ENCODE data around the gene WWOX. TPM values are rescaled to one million over a fixed set of nuclear protein-coding genes. Genes with fewer than 3 reads are reported as not detected.

Gene WWOX
- total RNA-seq, 1 donor, result 24.2 TPM

GRCh38 chr16:78216166-78216745 is 116.8 kb downstream of the WWOX start:
- no peak for TF ChIP-seq CTCF (IDR thresholded peaks at IDR 0.05; ENCODE audit: insufficient read depth, low read length)
- no peak overlapping the region for H3K4me3 ChIP-seq (ENCODE audit: low read depth, low read length)
- no peak for DNase-seq (ENCODE audit: low read depth)

- no peak for DNase-seq (ENCODE audit: low read depth)
- no peak overlapping the region for H3K4me3 ChIP-seq (ENCODE audit: low read depth, low read length)
- no peak for TF ChIP-seq CTCF (IDR thresholded peaks at IDR 0.05; ENCODE audit: insufficient read depth, low read length)
These were observed 117.8 kb downstream of the WWOX start for GRCh38 chr16:78217276-78217675.

DNA sequence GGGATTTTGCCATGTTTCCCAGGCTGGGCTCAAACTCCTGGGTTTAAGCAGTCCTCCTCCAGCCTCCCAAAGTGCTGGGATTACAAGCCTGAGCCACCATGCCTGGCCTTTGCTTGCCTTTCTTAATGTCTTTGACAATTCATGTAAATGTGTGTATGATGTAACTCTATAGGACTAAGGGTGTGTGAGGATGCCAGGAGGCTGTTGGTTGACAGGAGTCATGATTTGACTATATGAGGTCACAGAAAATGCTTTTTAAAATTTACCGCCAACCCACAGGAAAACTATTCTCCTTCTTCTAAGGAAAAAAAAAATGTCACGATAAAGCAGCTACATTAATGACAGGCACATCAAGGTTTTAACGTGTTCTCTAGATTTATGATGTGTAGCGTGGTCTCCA is 118.8 kb downstream of the WWOX start:
- TF ChIP-seq CTCF (IDR thresholded peaks at IDR 0.05; ENCODE audit: insufficient read depth, low read length), result no peak
- H3K4me3 ChIP-seq (ENCODE audit: low read depth, low read length), result no peak overlapping the region
- no peak for DNase-seq (ENCODE audit: low read depth)

GRCh38 chr16:78218856-78219651 is 119.6 kb downstream of the WWOX start:
- TF ChIP-seq CTCF (IDR thresholded peaks at IDR 0.05; ENCODE audit: insufficient read depth, low read length), result no peak
- no peak overlapping the region for H3K4me3 ChIP-seq (ENCODE audit: low read depth, low read length)
- no peak for DNase-seq (ENCODE audit: low read depth)

GRCh38 chr16:78220571-78220970 is 121.1 kb downstream of the WWOX start:
- no peak overlapping the region for H3K4me3 ChIP-seq (ENCODE audit: low read depth, low read length)
- no peak for DNase-seq (ENCODE audit: low read depth)
- no peak for TF ChIP-seq CTCF (IDR thresholded peaks at IDR 0.05; ENCODE audit: insufficient read depth, low read length)

GRCh38 chr16:78221892-78222291 is 122.4 kb downstream of the WWOX start:
- TF ChIP-seq CTCF (IDR thresholded peaks at IDR 0.05; ENCODE audit: insufficient read depth, low read length), result no peak
- no peak for DNase-seq (ENCODE audit: low read depth)
- H3K4me3 ChIP-seq (ENCODE audit: low read depth, low read length), result no peak overlapping the region
